ENCODE data around the gene KSR2.

The KSR2 gene

GRCh38 chr12:117437516-117438255, 531.1 kb downstream of the KSR2 start:
- no peak for DNase-seq (ENCODE audit: low spot score)
- Histone ChIP-seq H3K4me3 (no peak overlapping the region), H3K27ac (no peak overlapping the region)
- no peak for TF ChIP-seq CTCF (IDR thresholded peaks at IDR 0.05)

- Histone ChIP-seq H3K4me3 (no peak overlapping the region), H3K27ac (no peak overlapping the region)
- TF ChIP-seq CTCF (IDR thresholded peaks at IDR 0.05), result no peak
- DNase-seq (ENCODE audit: low spot score), result no peak
Observed at GRCh38 chr12:117433878-117434277, 534.9 kb downstream of the KSR2 start.

GRCh38 chr12:117430246-117430645, 538.5 kb downstream of the KSR2 start:
- no peak for DNase-seq (ENCODE audit: low spot score)
- no peak for TF ChIP-seq CTCF (IDR thresholded peaks at IDR 0.05)
- Histone ChIP-seq H3K4me3 (no peak overlapping the region), H3K27ac (no peak overlapping the region)

GRCh38 chr12:117427211-117427610, 541.6 kb downstream of the KSR2 start:
- no peak for DNase-seq (ENCODE audit: low spot score)
- TF ChIP-seq CTCF (IDR thresholded peaks at IDR 0.05), result no peak
- Histone ChIP-seq H3K27ac (no peak overlapping the region), H3K4me3 (no peak overlapping the region)

- no peak overlapping the region for H3K27ac ChIP-seq
- DNase-seq (ENCODE audit: low spot score), result no peak
- no peak for TF ChIP-seq CTCF (IDR thresholded peaks at IDR 0.05)
Observed at GRCh38 chr12:117421987-117422386, 546.8 kb downstream of the KSR2 start.

GRCh38 chr12:117421068-117421752, 547.6 kb downstream of the KSR2 start:
- TF ChIP-seq CTCF (IDR thresholded peaks at IDR 0.05), result no peak
- Histone ChIP-seq H3K27ac (no peak overlapping the region), H3K4me3 (no peak overlapping the region)
- no peak for DNase-seq (ENCODE audit: low spot score)

More at GRCh38 chr12:117421987-117422386, 546.8 kb downstream of the KSR2 start:
- H3K4me3 ChIP-seq, result no peak overlapping the region

- no peak for TF ChIP-seq CTCF (IDR thresholded peaks at IDR 0.05)
- DNase-seq (ENCODE audit: low spot score), result no peak
- Histone ChIP-seq H3K27ac (no peak overlapping the region), H3K4me3 (no peak overlapping the region)
Observed at GRCh38 chr12:117417004-117417403, 551.8 kb downstream of the KSR2 start.
